Ovary (tissue), 9 donors: ENCODE measurements around the gene TMEM252. TPM values are rescaled to one million over a fixed set of nuclear protein-coding genes. Genes with fewer than 3 reads are reported as not detected.

Experiments used
- DNase-seq, 5 donors: peaks; one replicate each; pipeline ENCODE4 v3.0.0-alpha.2; 2019 to 2020
- H3K27ac ChIP-seq, 2 donors: fragments of 200-600 bp; one replicate each; pipeline versions ENCODE4 v1.5.1 to v1.8.0; 2019 to 2022
- H3K27me3 ChIP-seq: fragments of 200-600 bp; one replicate; pipeline ENCODE4 v1.8.0; 2022
- H3K36me3 ChIP-seq: fragments of 200-600 bp; sonication (generic); one replicate; pipeline ENCODE4 v1.5.1; 2019
- H3K4me1 ChIP-seq: one replicate; pipeline ENCODE4 v1.8.1; 2013; ENCODE audit warnings: mild to moderate bottlenecking, moderate library complexity; ENCODE audit not compliant: insufficient read depth
- H3K4me3 ChIP-seq: fragments of 200-600 bp; sonication (generic); one replicate; pipeline ENCODE4 v1.5.1; 2017
- H3K9me3 ChIP-seq, 2 donors: fragments of 200-600 bp in 1 of 2; sonication (generic) in 1 of 2; one replicate each; pipeline versions ENCODE4 v1.5.1 to v1.8.1; 2013 to 2019; ENCODE audit warnings: mild to moderate bottlenecking in 1 of 2, moderate library complexity in 1 of 2
- CTCF ChIP-seq, 3 donors: fragments of 450-650 bp in 2 of 3; fragments of 200-600 bp in 1 of 3; IDR thresholded peaks; one replicate each; pipeline versions ENCODE4 v1.5.1 to v1.8.0; 2016 to 2022; ENCODE audit warnings: antibody characterized with exemption in 3 of 3, mild to moderate bottlenecking in 1 of 3
- EP300 ChIP-seq: sonication (generic); formaldehyde crosslinking; IDR thresholded peaks from one replicate; pipeline ENCODE4 v1.6.1; 2017; ENCODE audit warnings: antibody characterized with exemption
- POLR2A ChIP-seq: fragments of 450-650 bp; IDR thresholded peaks from one replicate; pipeline ENCODE4 v1.6.1; 2017; ENCODE audit warnings: antibody characterized with exemption, mild to moderate bottlenecking, moderate library complexity
- WGBS, 3 donors: extraction: QIAGEN DNeasy Blood & Tissue Kit in 1 of 3; methylation state at CpG; one replicate each; pipeline versions ENCODE4 v1.1.5 to v1.1.7; 2013 to 2017; 5-methylcytosine and 5-hydroxymethylcytosine counted together
- intact Hi-C, 4 donors: fragments of 100-400 bp; cut with DNase I; formaldehyde crosslinking; loops; one replicate each; pipeline versions ENCODE4 v1.11.0 to v1.15.1; 2022 to 2023
- polyA plus RNA-seq, 2 donors: library from polyadenylated mRNA; stranded (reverse); fragments of 200-250 nt in 1 of 2; fragments of 350-450 nt in 1 of 2; fragmentation: Illumina TruSeq in 1 of 2; extraction: RNeasy Lipid Tissue Mini Kit (QIAGEN cat#74804) in 1 of 2; gene quantifications; one replicate each; pipeline ENCODE4 v1.2.3, GENCODE V29; 2013 to 2014
- total RNA-seq, 7 donors: library from RNA; depleted of rRNA in 2 of 7; stranded (reverse); fragments of >200 nt in 2 of 7; fragmentation: NEBNext Ultra II Directional in 3 of 7; extraction: Animal tissue kit (Norgen Biotek cat#: 25700) in 3 of 7; gene quantifications; one replicate each; pipeline versions ENCODE4 v1.1.0 to v1.2.4, GENCODE V29; 2016 to 2023
- donor health status: DM: no; HTN: no; CAD: no; lungs with moderate emphysema.
- donor health status: DM: no; HTN: no; CAD: no.
- donor health status: Bipolar disorder and iron deficiency.
- donor health status: DM: yes; HTN: yes; CAD: no.
- donor health status: DM: no; HTN: no; CAD: no.
- donor health status: DM: yes; HTN: yes; CAD: no.

The TMEM252 gene
- total and polyA plus RNA-seq, 9 donors = 0.24 TPM; not detected in 8

- 79 to 94% (median 90%) methylated on average over 1 of the region's 1 CpG for WGBS, 3 donors
- DNase-seq = no peak
- no peaks in the 10 kb centered on the region for H3K36me3 ChIP-seq
- TF ChIP-seq EP300 = no peak
- no peaks in the 10 kb centered on the region for H3K4me1 ChIP-seq
- no peak overlapping the region for H3K4me3 ChIP-seq
- H3K27me3 ChIP-seq = no peaks in the 10 kb centered on the region
- no peaks in the 10 kb centered on the region for H3K9me3 ChIP-seq
- no peak overlapping the region for H3K27ac ChIP-seq
- intact Hi-C loops = no loop called here
These were observed 3.1 kb downstream of the TMEM252 start for GRCh38 chr9:68537616-68537880.

GRCh38 chr9:68536876-68537615, 3.6 kb downstream of the TMEM252 start:
- no peaks in the 10 kb centered on the region for H3K36me3 ChIP-seq
- H3K9me3 ChIP-seq = no peaks in the 10 kb centered on the region
- 65 to 72% (median 68%) methylated on average over 10 of the region's 10 CpGs for WGBS, 3 donors
- H3K4me3 ChIP-seq = no peak overlapping the region
- H3K27me3 ChIP-seq = no peaks in the 10 kb centered on the region
- H3K4me1 ChIP-seq = no peaks in the 10 kb centered on the region
- H3K27ac ChIP-seq = no peak overlapping the region
- no peak for DNase-seq
- intact Hi-C loops = no loop called here
- TF ChIP-seq EP300 = no peak
- TF ChIP-seq CTCF (IDR thresholded peaks at IDR 0.05) = no peak

- Histone ChIP-seq H3K36me3 (no peaks in the 10 kb centered on the region), H3K4me1 (peaks cover 2% of the 10 kb centered on the region), H3K4me3 (no peak overlapping the region), H3K27me3 (no peaks in the 10 kb centered on the region), H3K9me3 (no peaks in the 10 kb centered on the region), H3K27ac (no peak overlapping the region)
- TF ChIP-seq EP300 (no peak), CTCF (IDR thresholded peaks at IDR 0.05) (no peak), POLR2A (no peak)
- no peak for DNase-seq
- intact Hi-C loops = no loop called here
- WGBS, 3 donors = 43 to 59% (median 58%) methylated on average over 3 of the region's 3 CpGs
These were observed 7.0 kb downstream of the TMEM252 start for GRCh38 chr9:68533678-68534077.

GRCh38 chr9:68532131-68532530, 8.6 kb downstream of the TMEM252 start:
- Histone ChIP-seq H3K4me3 (no peak overlapping the region), H3K36me3 (no peaks in the 10 kb centered on the region), H3K27me3 (no peaks in the 10 kb centered on the region), H3K27ac (no peak overlapping the region), H3K4me1 (peaks cover 2% of the 10 kb centered on the region), H3K9me3 (no peaks in the 10 kb centered on the region)
- 93 to 98% (median 94%) methylated on average over 4 of the region's 4 CpGs for whole genome bisulfite sequencing, 3 donors
- no peak for DNase-seq
- no peak for TF ChIP-seq POLR2A
- TF ChIP-seq EP300 = no peak
- TF ChIP-seq CTCF (IDR thresholded peaks at IDR 0.05) = no peak
- intact Hi-C loops = no loop called here

- no peak overlapping the region for H3K4me3 ChIP-seq
- intact Hi-C loops = no loop called here
- H3K27ac ChIP-seq = no peak overlapping the region
- TF ChIP-seq EP300 (no peak), POLR2A (no peak), CTCF (IDR thresholded peaks at IDR 0.05) (no peak)
- 6 to 25% (median 9%) methylated on average over 7 of the region's 7 CpGs for WGBS, 3 donors
- no peaks in the 10 kb centered on the region for H3K27me3 ChIP-seq
- no peaks in the 10 kb centered on the region for H3K9me3 ChIP-seq
- peaks cover 2% of the 10 kb centered on the region for H3K4me1 ChIP-seq
- DNase-seq = peak; percentile 20 to 71 (median 36)
- H3K36me3 ChIP-seq = no peaks in the 10 kb centered on the region
These were observed 10.1 kb downstream of the TMEM252 start for GRCh38 chr9:68530618-68531017.
